ENCODE results near the gene TMC3.
A peak's percentile ranks its signal among the peaks of the same experiment; 100 is the strongest.
"Not testable (repeated sequence)": the region's sequence is repeated elsewhere in the genome, so short reads cannot be mapped to it uniquely, and the experiment has no call there.

Gene TMC3

GRCh38 chr15:81384891-81385720 is 11.1 kb upstream of the TMC3 start:
- no peak for DNase-seq

GRCh38 chr15:81381720-81382119 is 7.7 kb upstream of the TMC3 start:
- no peak for DNase-seq

GRCh38 chr15:81380668-81381067 is 6.7 kb upstream of the TMC3 start:
- DNase-seq: no peak

- DNase-seq: no peak
Observed at GRCh38 chr15:81380203-81380602, 6.2 kb upstream of the TMC3 start.

- DNase-seq: no peak
Observed at GRCh38 chr15:81379269-81379668, 5.3 kb upstream of the TMC3 start.

GRCh38 chr15:81378443-81378842 is 4.4 kb upstream of the TMC3 start:
- no peak for DNase-seq

GRCh38 chr15:81377871-81378270 is 3.9 kb upstream of the TMC3 start:
- DNase-seq: no peak

- DNase-seq: no peak
Observed at GRCh38 chr15:81376231-81376630, 2.2 kb upstream of the TMC3 start.

- no peak for DNase-seq
Observed at GRCh38 chr15:81375461-81375860, 1.4 kb upstream of the TMC3 start.

- no peak for DNase-seq
Observed at GRCh38 chr15:81373176-81373575, 837 bp downstream of the TMC3 start.

GRCh38 chr15:81372575-81372974 is 1.4 kb downstream of the TMC3 start:
- no peak for DNase-seq

- peak; percentile 9 for DNase-seq
Observed at GRCh38 chr15:81363718-81364500, 10.1 kb downstream of the TMC3 start.

GRCh38 chr15:81363276-81363675 is 10.7 kb downstream of the TMC3 start:
- no peak for DNase-seq

GRCh38 chr15:81362790-81363189 is 11.2 kb downstream of the TMC3 start:
- no peak for DNase-seq

GRCh38 chr15:81361891-81362290 is 12.1 kb downstream of the TMC3 start:
- DNase-seq: no peak

GRCh38 chr15:81360491-81360890 is 13.5 kb downstream of the TMC3 start:
- no peak for DNase-seq

GRCh38 chr15:81358248-81358647 is 15.8 kb downstream of the TMC3 start:
- no peak for DNase-seq

GRCh38 chr15:81357180-81357686 is 16.8 kb downstream of the TMC3 start:
- no peak for DNase-seq

GRCh38 chr15:81356252-81356651 is 17.8 kb downstream of the TMC3 start:
- no peak for DNase-seq

- DNase-seq: no peak
Observed at GRCh38 chr15:81351651-81352050, 22.4 kb downstream of the TMC3 start.

GRCh38 chr15:81349271-81349670 is 24.7 kb downstream of the TMC3 start:
- no peak for DNase-seq

- DNase-seq: not testable (repeated sequence)
Observed at GRCh38 chr15:81348691-81349090, 25.3 kb downstream of the TMC3 start.

- no peak for DNase-seq
Observed at GRCh38 chr15:81347910-81348309, 26.1 kb downstream of the TMC3 start.

GRCh38 chr15:81346611-81347010 is 27.4 kb downstream of the TMC3 start:
- no peak for DNase-seq
